ENCODE data around the gene GNA15.

DNA sequence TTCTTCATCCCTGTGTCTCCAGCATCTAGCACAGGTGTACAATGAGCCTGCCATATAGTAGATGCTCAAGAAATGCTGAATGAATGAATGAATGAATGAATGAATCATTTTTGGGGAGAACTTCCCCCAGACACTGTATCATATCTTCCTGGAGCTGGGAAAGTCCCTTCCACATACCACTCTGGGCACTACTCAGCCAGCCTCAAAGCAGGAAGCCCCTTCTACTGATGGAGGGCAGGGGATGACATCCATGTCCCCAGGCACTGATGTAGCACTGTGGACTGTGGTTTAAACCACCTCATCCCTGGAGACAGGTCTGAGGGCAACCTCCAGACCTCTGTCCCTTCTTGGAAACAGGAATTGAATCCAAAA, 4.8 kb downstream of the GNA15 start:
- TF ChIP-seq, protein P1, sequence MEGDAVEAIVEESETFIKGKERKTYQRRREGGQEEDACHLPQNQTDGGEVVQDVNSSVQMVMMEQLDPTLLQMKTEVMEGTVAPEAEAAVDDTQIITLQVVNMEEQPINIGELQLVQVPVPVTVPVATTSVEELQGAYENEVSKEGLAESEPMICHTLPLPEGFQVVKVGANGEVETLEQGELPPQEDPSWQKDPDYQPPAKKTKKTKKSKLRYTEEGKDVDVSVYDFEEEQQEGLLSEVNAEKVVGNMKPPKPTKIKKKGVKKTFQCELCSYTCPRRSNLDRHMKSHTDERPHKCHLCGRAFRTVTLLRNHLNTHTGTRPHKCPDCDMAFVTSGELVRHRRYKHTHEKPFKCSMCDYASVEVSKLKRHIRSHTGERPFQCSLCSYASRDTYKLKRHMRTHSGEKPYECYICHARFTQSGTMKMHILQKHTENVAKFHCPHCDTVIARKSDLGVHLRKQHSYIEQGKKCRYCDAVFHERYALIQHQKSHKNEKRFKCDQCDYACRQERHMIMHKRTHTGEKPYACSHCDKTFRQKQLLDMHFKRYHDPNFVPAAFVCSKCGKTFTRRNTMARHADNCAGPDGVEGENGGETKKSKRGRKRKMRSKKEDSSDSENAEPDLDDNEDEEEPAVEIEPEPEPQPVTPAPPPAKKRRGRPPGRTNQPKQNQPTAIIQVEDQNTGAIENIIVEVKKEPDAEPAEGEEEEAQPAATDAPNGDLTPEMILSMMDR (IDR thresholded peaks at IDR 0.05), result no peak
- no peak for TF ChIP-seq EP300 (IDR thresholded peaks at IDR 0.05)
